ENCODE measurements around the gene STK32A. TPM values are rescaled to one million over a fixed set of nuclear protein-coding genes. Genes with fewer than 3 reads are reported as not detected.

STK32A gene
- total RNA-seq, 1 experiment from 2014 or later, result 1.2 TPM

DNA sequence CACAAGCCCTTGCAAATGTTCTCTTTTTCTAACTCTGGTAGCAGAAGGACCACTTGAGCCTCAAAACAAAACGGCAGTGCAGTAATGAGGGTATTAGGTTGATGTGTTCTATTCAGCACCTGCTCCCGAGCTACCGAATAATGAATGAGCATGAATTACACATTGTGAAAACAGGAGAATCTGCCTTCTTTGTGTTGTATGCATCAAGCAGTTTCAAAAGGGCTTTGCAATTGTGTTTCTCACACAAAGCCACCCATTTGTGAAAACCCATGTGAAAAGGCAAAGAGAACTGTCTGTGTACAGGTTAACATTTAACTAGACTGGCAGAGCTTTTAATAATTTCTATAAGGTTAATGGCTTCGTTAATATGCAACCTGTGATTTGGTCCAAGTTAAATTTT is 97.8 kb downstream of the STK32A start:
- Histone ChIP-seq H3K9me3 (ENCODE audit: control insufficient read depth in 1 of 2, insufficient read depth in 1 of 2, low read depth in 1 of 2, low read length in 2 of 2) (no peaks in the 10 kb centered on the region), H2AFZ (ENCODE audit: low read depth, low read length, poor library complexity, severe bottlenecking) (no peak overlapping the region), H3K79me2 (ENCODE audit: insufficient read depth, low read length) (no peaks in the 10 kb centered on the region), H4K20me1 (ENCODE audit: insufficient read depth) (no peaks in the 10 kb centered on the region), H3K9me2 (ENCODE audit: insufficient read depth) (no peaks in the 10 kb centered on the region), H3K36me3 (ENCODE audit: control insufficient read depth in 1 of 2, insufficient read depth in 2 of 2, low read length in 2 of 2) (no peaks in the 10 kb centered on the region), H3K9ac (ENCODE audit: low read length) (no peak overlapping the region), H3K4me2 (ENCODE audit: low read length) (no peak overlapping the region), H3K4me3 (replicated peaks in 1 of 2; ENCODE audit: low read depth in 1 of 2, low read length in 2 of 2) (no peak overlapping the region), H3K4me1 (ENCODE audit: control insufficient read depth in 1 of 2, insufficient read depth in 2 of 2, low read length in 2 of 2) (no peaks in the 10 kb centered on the region), H3K27me3 (ENCODE audit: insufficient read depth, low read length) (0 out of 2 replicates have a peak, but pooled peaks cover 4% of the 10 kb centered on the region), H3K27ac (ENCODE audit: low read depth, low read length) (no peak overlapping the region)
- no TSS peak for BruUV-seq (replicated peaks)
- intact Hi-C loops (cut with micrococcal nuclease), result no loop called here
- CTCF ChIA-PET, result no interaction called here
- DNase-seq (ENCODE audit: low read depth, low spot score) (no peak), ATAC-seq (no peak)
- POLR2A ChIA-PET, result no interaction called here
- RAD21 ChIA-PET (ENCODE audit: low non-redundant PET in 1 of 2, low total read pairs in 2 of 2, uncharacterized antibody in 2 of 2, unreplicated experiment in 2 of 2), result no interaction called here
- TF ChIP-seq SRF (IDR thresholded peaks at IDR 0.05; ENCODE audit: low read depth), result no peak
- no peak for TF ChIP-seq YY1 (IDR thresholded peaks at IDR 0.05; ENCODE audit: extremely low read depth, insufficient replicate concordance, low read depth, low read length)
- TF ChIP-seq ZFX (IDR thresholded peaks at IDR 0.05), result no peak

DNA sequence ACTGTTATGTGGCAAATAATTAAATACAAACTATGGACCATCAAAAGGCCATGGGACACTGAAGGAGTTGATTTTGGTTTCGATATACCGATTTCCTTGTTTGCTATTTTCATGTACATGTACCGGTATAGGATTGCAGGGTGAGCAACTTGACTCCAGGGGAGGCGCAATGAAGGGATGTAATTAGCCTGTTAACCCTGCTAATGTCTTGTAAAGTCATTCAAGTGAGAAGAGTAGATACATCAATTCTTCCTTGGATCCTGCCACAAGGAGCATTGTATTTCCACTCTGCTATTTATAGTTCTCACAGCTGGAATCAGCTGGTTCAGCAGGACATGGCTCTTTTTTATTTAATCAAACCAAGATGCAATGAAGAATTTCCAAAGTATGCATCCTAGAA is 102.0 kb downstream of the STK32A start:
- no peak for DNase-seq (ENCODE audit: low read depth, low spot score)
- intact Hi-C loops (cut with micrococcal nuclease), result no loop called here
- no peak for ATAC-seq
- Histone ChIP-seq H3K9me3 (ENCODE audit: control insufficient read depth in 1 of 2, insufficient read depth in 1 of 2, low read depth in 1 of 2, low read length in 2 of 2) (no peaks in the 10 kb centered on the region), H3K27me3 (ENCODE audit: insufficient read depth, low read length) (no peaks in the 10 kb centered on the region), H3K79me2 (ENCODE audit: insufficient read depth, low read length) (no peaks in the 10 kb centered on the region), H3K4me3 (replicated peaks in 1 of 2; ENCODE audit: low read depth in 1 of 2, low read length in 2 of 2) (no peak overlapping the region), H4K20me1 (ENCODE audit: insufficient read depth) (no peaks in the 10 kb centered on the region), H3K9me2 (ENCODE audit: insufficient read depth) (no peaks in the 10 kb centered on the region), H3K4me1 (ENCODE audit: control insufficient read depth in 1 of 2, insufficient read depth in 2 of 2, low read length in 2 of 2) (no peaks in the 10 kb centered on the region), H3K36me3 (ENCODE audit: control insufficient read depth in 1 of 2, insufficient read depth in 2 of 2, low read length in 2 of 2) (no peaks in the 10 kb centered on the region), H3K27ac (ENCODE audit: low read depth, low read length) (no peak overlapping the region), H3K4me2 (ENCODE audit: low read length) (no peak overlapping the region), H2AFZ (ENCODE audit: low read depth, low read length, poor library complexity, severe bottlenecking) (no peak overlapping the region), H3K9ac (ENCODE audit: low read length) (no peak overlapping the region)
- ChIA-PET CTCF (no interaction called here), RAD21 (ENCODE audit: low non-redundant PET in 1 of 2, low total read pairs in 2 of 2, uncharacterized antibody in 2 of 2, unreplicated experiment in 2 of 2) (no interaction called here), POLR2A (no interaction called here)
- TF ChIP-seq EZH2phosphoT487 (IDR thresholded peaks at IDR 0.05; ENCODE audit: borderline replicate concordance) (no peak), SIN3A (IDR thresholded peaks at IDR 0.05; ENCODE audit: low read depth) (no peak), SRF (IDR thresholded peaks at IDR 0.05; ENCODE audit: low read depth) (no peak)
- BruUV-seq (replicated peaks), result no TSS peak
